ENCODE data around the gene SV2C. TPM values are rescaled to one million over a fixed set of nuclear protein-coding genes. Genes with fewer than 3 reads are reported as not detected.

SV2C gene
- total RNA-seq, 1 donor from 2014 or later, result 3.4 TPM

GRCh38 chr5:76125346-76125745 lies 42.2 kb downstream of the SV2C start:
- no peaks in the 10 kb centered on the region for H3K27me3 ChIP-seq
- H3K36me3 ChIP-seq, result no peaks in the 10 kb centered on the region
- H3K4me1 ChIP-seq, result no peaks in the 10 kb centered on the region
- no peak overlapping the region for H3K4me3 ChIP-seq
- DNase-seq (ENCODE audit: extremely low spot score in 2 of 2), result no peak
- no peaks in the 10 kb centered on the region for H3K9me3 ChIP-seq
- TF ChIP-seq POLR2AphosphoS5 (IDR thresholded peaks at IDR 0.05; ENCODE audit: insufficient read depth in 1 of 2, low read depth in 1 of 2) (no peak), POLR2A (IDR thresholded peaks at IDR 0.05) (no peak), CTCF (IDR thresholded peaks at IDR 0.05) (no peak)
- no peak overlapping the region for H3K27ac ChIP-seq
- intact Hi-C loops (cut with DNase I), result no loop called here

- no peak overlapping the region for H3K4me3 ChIP-seq
- no peaks in the 10 kb centered on the region for H3K9me3 ChIP-seq
- H3K27me3 ChIP-seq, result no peaks in the 10 kb centered on the region
- no peaks in the 10 kb centered on the region for H3K36me3 ChIP-seq
- TF ChIP-seq CTCF (IDR thresholded peaks at IDR 0.05) (no peak), POLR2AphosphoS5 (IDR thresholded peaks at IDR 0.05; ENCODE audit: insufficient read depth in 1 of 2, low read depth in 1 of 2) (no peak), POLR2A (IDR thresholded peaks at IDR 0.05) (no peak)
- no peak for DNase-seq (ENCODE audit: extremely low spot score in 2 of 2)
- intact Hi-C loops (cut with DNase I), result no loop called here
- no peak overlapping the region for H3K27ac ChIP-seq
- H3K4me1 ChIP-seq, result no peaks in the 10 kb centered on the region
Measured at GRCh38 chr5:76125888-76126287, 42.7 kb downstream of the SV2C start.

GRCh38 chr5:76134003-76134402 lies 50.8 kb downstream of the SV2C start:
- H3K4me1 ChIP-seq, result no peaks in the 10 kb centered on the region
- no peaks in the 10 kb centered on the region for H3K9me3 ChIP-seq
- TF ChIP-seq CTCF (IDR thresholded peaks at IDR 0.05) (no peak), POLR2AphosphoS5 (IDR thresholded peaks at IDR 0.05; ENCODE audit: insufficient read depth in 1 of 2, low read depth in 1 of 2) (no peak), POLR2A (IDR thresholded peaks at IDR 0.05) (no peak)
- no peak overlapping the region for H3K27ac ChIP-seq
- no peaks in the 10 kb centered on the region for H3K27me3 ChIP-seq
- intact Hi-C loops (cut with DNase I), result no loop called here
- H3K4me3 ChIP-seq, result no peak overlapping the region
- no peaks in the 10 kb centered on the region for H3K36me3 ChIP-seq
- DNase-seq (ENCODE audit: extremely low spot score in 2 of 2), result no peak

- DNase-seq (ENCODE audit: extremely low spot score in 2 of 2), result no peak
- intact Hi-C loops (cut with DNase I), result no loop called here
- H3K4me1 ChIP-seq, result no peaks in the 10 kb centered on the region
- H3K36me3 ChIP-seq, result no peaks in the 10 kb centered on the region
- H3K27ac ChIP-seq, result no peak overlapping the region
- H3K27me3 ChIP-seq, result no peaks in the 10 kb centered on the region
- no peak overlapping the region for H3K4me3 ChIP-seq
- H3K9me3 ChIP-seq, result no peaks in the 10 kb centered on the region
- TF ChIP-seq CTCF (IDR thresholded peaks at IDR 0.05) (no peak), POLR2A (IDR thresholded peaks at IDR 0.05) (no peak), POLR2AphosphoS5 (IDR thresholded peaks at IDR 0.05; ENCODE audit: insufficient read depth in 1 of 2, low read depth in 1 of 2) (no peak)
Measured at GRCh38 chr5:76134646-76135045, 51.5 kb downstream of the SV2C start.

GRCh38 chr5:76137887-76138542 lies 54.8 kb downstream of the SV2C start:
- H3K9me3 ChIP-seq, result no peaks in the 10 kb centered on the region
- TF ChIP-seq CTCF (IDR thresholded peaks at IDR 0.05) (no peak), POLR2A (IDR thresholded peaks at IDR 0.05) (no peak), POLR2AphosphoS5 (IDR thresholded peaks at IDR 0.05; ENCODE audit: insufficient read depth in 1 of 2, low read depth in 1 of 2) (no peak)
- H3K27ac ChIP-seq, result no peak overlapping the region
- H3K27me3 ChIP-seq, result no peaks in the 10 kb centered on the region
- no peak overlapping the region for H3K4me3 ChIP-seq
- H3K4me1 ChIP-seq, result no peaks in the 10 kb centered on the region
- intact Hi-C loops (cut with DNase I), result no loop called here
- no peaks in the 10 kb centered on the region for H3K36me3 ChIP-seq
- DNase-seq (ENCODE audit: extremely low spot score in 2 of 2), result no peak

Measured in vagina (tissue), 2 donors.